T-helper 1 cell treated with Interleukin-12 subunit alpha and Interleukin-12 subunit beta and Interleukin-4 antibody, amounts not matched to agents 30 μg/mL and 1 μg/mL, for 36 hours (primary cell): ENCODE data around the gene CILP.

Experiments used
- H3K27ac Mint-ChIP-seq: one replicate; pipeline ENCODE4 v1.8.0; 2021; ENCODE audit warnings: mild to moderate bottlenecking, mixed read lengths
- H3K27me3 Mint-ChIP-seq: one replicate; pipeline ENCODE4 v1.8.0; 2021; ENCODE audit warnings: low read depth, mixed read lengths
- H3K36me3 Mint-ChIP-seq: one replicate; pipeline ENCODE4 v1.8.0; 2021; ENCODE audit warnings: low read depth, mixed read lengths
- H3K4me1 Mint-ChIP-seq: one replicate; pipeline ENCODE4 v1.8.0; 2021; ENCODE audit warnings: low read depth, mixed read lengths
- H3K4me3 Mint-ChIP-seq: one replicate; pipeline ENCODE4 v1.8.0; 2021; ENCODE audit warnings: mild to moderate bottlenecking, moderate library complexity, mixed read lengths
- H3K9me3 Mint-ChIP-seq: one replicate; pipeline ENCODE4 v1.8.0; 2021; ENCODE audit warnings: mixed read lengths

Gene CILP

DNA sequence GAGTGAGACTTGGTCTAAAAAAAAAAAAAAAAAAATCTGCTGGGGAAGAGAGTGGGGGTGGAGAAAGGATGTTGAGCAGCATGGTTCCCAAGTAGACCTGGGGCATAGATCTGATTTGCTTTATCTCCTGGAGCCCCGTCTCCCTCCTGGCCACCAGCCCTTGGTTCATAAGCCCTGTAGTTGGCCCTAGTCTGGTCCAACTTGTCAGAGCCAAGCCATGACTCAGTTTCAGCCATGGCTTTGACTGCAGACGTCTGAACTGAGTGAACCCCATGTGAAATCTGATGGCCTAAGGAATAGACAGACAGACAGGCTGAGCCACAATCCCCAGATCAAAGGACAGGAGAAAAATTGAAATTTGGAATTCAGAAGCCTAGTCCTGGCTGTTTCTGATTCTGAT, 2.0 kb upstream of the CILP start:
- no peaks in the 10 kb centered on the region for H3K27me3 Mint-ChIP-seq
- no peaks in the 10 kb centered on the region for H3K36me3 Mint-ChIP-seq
- no peaks in the 10 kb centered on the region for H3K9me3 Mint-ChIP-seq
- no peak overlapping the region for H3K27ac Mint-ChIP-seq
- H3K4me3 Mint-ChIP-seq = no peak overlapping the region
- no peaks in the 10 kb centered on the region for H3K4me1 Mint-ChIP-seq

- no peaks in the 10 kb centered on the region for H3K9me3 Mint-ChIP-seq
- H3K27me3 Mint-ChIP-seq = no peaks in the 10 kb centered on the region
- H3K36me3 Mint-ChIP-seq = no peaks in the 10 kb centered on the region
- no peak overlapping the region for H3K27ac Mint-ChIP-seq
- no peak overlapping the region for H3K4me3 Mint-ChIP-seq
- H3K4me1 Mint-ChIP-seq = no peaks in the 10 kb centered on the region
Measured at GRCh38 chr15:65212097-65212496, 824 bp upstream of the CILP start.

GRCh38 chr15:65211482-65211982, 259 bp upstream of the CILP start:
- Mint-ChIP-seq H3K4me3 (no peak overlapping the region), H3K27ac (no peak overlapping the region)

GRCh38 chr15:65209701-65210643, 1.3 kb downstream of the CILP start:
- Mint-ChIP-seq H3K9me3 (no peaks in the 10 kb centered on the region), H3K4me3 (no peak overlapping the region), H3K27ac (no peak overlapping the region), H3K4me1 (no peaks in the 10 kb centered on the region), H3K36me3 (no peaks in the 10 kb centered on the region), H3K27me3 (no peaks in the 10 kb centered on the region)

More at GRCh38 chr15:65211482-65211982, 259 bp upstream of the CILP start:
- Mint-ChIP-seq H3K4me1 (no peaks in the 10 kb centered on the region), H3K36me3 (no peaks in the 10 kb centered on the region), H3K27me3 (no peaks in the 10 kb centered on the region), H3K9me3 (no peaks in the 10 kb centered on the region)

DNA sequence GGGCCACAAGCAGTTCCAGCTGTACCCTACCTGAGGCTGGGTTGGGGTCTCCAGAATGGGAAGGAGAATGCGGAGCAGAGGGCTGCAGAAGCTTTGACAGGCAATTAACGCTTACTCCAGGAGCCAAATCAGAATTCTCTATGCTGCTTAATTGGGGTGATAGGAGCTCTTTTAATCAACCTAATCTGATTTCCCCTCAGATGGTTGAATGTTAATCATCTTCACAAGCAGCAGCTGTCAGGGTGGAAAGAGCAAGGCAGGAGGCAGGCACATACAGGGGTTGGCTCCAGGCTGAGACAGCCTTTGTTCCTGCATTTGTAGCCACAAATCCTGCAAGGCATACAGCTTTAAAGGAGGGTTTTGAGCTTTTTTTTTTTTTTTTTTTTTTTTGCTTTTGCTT, 2.6 kb downstream of the CILP start:
- Mint-ChIP-seq H3K4me1 (no peaks in the 10 kb centered on the region), H3K27ac (no peak overlapping the region), H3K36me3 (no peaks in the 10 kb centered on the region), H3K4me3 (no peak overlapping the region), H3K27me3 (no peaks in the 10 kb centered on the region), H3K9me3 (no peaks in the 10 kb centered on the region)

DNA sequence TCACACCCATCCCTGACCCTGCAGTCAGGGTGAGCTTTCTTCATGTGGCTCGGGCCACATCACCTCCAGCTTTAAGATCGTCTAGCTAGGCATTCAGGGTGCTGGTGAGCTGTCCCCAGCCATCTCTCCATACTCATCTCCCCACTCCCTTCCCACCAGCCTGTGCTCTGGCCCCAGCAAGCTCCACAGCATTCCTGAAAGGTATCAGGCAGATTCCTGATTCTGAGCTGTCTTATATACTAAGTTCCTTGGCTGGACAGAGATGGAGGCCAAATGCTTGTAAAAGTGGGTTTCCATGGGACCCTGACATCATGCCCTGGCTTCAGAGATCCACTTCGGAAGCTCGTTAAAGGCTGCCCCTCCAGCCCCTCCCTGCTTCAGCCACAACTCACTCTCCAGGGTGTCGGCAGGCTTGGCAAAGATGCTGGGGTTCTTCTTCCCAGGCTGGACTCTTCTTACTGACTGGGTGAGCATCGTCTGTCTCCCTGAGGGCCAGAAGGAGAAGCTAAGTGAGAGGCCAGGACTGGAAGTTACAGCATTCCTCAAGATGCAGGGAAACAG, 3.9 kb downstream of the CILP start:
- Mint-ChIP-seq H3K4me3 (no peak overlapping the region), H3K36me3 (no peaks in the 10 kb centered on the region), H3K9me3 (no peaks in the 10 kb centered on the region), H3K4me1 (no peaks in the 10 kb centered on the region), H3K27me3 (no peaks in the 10 kb centered on the region), H3K27ac (no peak overlapping the region)

DNA sequence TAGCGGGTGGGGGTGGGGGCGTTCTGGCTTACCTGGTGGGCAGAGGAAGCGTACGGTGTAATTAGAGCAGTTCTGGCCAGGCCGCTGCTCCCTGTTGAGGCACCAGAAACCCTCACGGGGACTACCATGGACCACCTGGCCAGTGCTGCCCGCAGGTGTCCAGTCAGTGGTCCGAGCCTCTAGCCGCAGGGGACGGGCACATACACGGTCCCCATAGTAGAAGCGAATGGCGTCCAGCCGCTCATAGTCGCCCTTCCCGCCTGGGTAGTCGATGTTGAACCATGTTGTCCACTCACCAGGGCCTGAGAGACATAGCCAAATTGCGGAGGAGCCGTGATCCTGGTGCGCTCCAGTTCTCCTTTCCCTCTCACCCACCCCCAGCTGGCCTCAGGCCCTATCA, 4.5 kb downstream of the CILP start:
- H3K36me3 Mint-ChIP-seq = no peaks in the 10 kb centered on the region
- H3K27me3 Mint-ChIP-seq = no peaks in the 10 kb centered on the region
- H3K27ac Mint-ChIP-seq = no peak overlapping the region
- no peak overlapping the region for H3K4me3 Mint-ChIP-seq
- H3K9me3 Mint-ChIP-seq = no peaks in the 10 kb centered on the region
- no peaks in the 10 kb centered on the region for H3K4me1 Mint-ChIP-seq

GRCh38 chr15:65204931-65205660, 6.2 kb downstream of the CILP start:
- Mint-ChIP-seq H3K9me3 (no peaks in the 10 kb centered on the region), H3K4me3 (no peak overlapping the region), H3K27ac (no peak overlapping the region), H3K4me1 (no peaks in the 10 kb centered on the region), H3K36me3 (no peaks in the 10 kb centered on the region), H3K27me3 (peaks cover 7% of the 10 kb centered on the region)

DNA sequence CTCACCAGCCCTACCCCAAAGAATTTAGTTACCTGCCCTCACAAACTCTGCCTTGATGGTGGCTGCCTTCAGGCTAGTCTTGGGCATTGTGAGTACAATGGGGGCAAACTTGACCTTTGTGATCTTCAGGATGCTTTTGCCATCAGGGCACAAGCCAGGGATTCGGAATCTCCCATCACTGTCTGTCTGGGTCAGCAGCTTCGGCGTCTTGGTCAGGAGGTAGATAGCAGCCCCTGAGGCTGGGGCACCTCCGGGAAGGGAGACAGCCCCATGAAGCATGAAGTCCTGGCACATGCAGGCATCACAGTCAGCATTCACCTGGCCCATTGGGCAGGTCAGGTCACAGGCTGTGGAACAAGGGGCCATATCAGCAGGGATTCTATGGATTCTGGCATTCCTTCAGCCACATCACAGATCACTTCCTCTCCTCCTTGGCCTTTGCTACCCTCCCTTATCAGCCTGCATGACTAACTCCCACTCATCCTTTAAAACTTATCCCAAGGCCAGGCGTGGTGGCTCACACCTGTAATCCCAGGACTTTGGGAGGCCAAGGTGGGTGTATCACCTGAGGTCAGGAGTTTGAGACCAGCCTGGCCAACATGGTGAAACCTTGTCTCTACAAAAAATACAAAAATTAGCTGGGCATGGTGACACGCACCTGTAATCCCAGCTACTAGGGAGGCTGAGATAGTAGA, 6.9 kb downstream of the CILP start:
- H3K36me3 Mint-ChIP-seq = no peaks in the 10 kb centered on the region
- no peak overlapping the region for H3K4me3 Mint-ChIP-seq
- peaks cover 7% of the 10 kb centered on the region for H3K27me3 Mint-ChIP-seq
- H3K4me1 Mint-ChIP-seq = no peaks in the 10 kb centered on the region
- no peak overlapping the region for H3K27ac Mint-ChIP-seq
- no peaks in the 10 kb centered on the region for H3K9me3 Mint-ChIP-seq

DNA sequence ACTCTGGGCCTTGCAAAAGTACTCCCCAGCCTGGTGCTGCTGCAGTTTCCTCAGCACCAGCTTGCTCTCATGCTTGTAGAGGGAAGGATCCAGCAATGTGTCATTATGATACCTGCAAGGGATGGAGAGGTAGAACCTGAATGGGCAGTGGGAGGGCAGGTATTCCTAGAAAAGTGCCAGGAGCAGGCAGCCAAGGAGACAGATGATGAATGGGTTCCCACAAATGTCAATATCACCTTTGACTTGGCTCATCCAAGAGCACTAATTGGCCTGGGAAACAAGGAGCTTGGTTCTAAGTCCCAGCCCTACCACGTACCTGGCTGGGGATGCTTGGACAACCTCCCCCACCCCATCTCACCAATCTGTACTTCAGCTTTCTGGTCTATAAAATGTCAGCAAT, 9.4 kb downstream of the CILP start:
- Mint-ChIP-seq H3K27me3 (peaks cover 7% of the 10 kb centered on the region), H3K9me3 (no peaks in the 10 kb centered on the region), H3K4me3 (no peak overlapping the region), H3K36me3 (no peaks in the 10 kb centered on the region), H3K27ac (no peak overlapping the region), H3K4me1 (no peaks in the 10 kb centered on the region)

DNA sequence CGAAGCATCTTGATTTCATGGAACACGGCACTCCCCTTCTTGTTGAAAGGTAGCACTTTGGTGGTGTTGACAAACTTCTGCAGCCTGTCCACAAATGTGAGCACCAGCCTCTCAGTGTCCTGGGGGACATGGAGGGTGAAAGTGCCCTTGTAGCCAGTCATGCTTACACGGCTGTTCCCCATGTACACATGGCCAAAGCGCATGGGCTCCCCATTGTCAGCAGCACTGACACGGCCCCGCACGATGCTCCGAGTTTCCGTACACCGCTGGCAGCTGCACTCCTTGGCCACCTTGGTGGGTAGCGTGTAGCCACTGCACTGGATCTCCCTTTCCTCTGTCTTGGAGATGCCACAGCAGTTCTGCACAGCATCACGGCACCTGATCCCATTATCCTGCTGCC, 12.7 kb downstream of the CILP start:
- no peak overlapping the region for H3K4me3 Mint-ChIP-seq
- no peaks in the 10 kb centered on the region for H3K4me1 Mint-ChIP-seq
- H3K27ac Mint-ChIP-seq = no peak overlapping the region
- H3K36me3 Mint-ChIP-seq = no peaks in the 10 kb centered on the region
- H3K9me3 Mint-ChIP-seq = no peaks in the 10 kb centered on the region
- peaks cover 7% of the 10 kb centered on the region for H3K27me3 Mint-ChIP-seq

GRCh38 chr15:65197337-65197645, 14.0 kb downstream of the CILP start:
- H3K9me3 Mint-ChIP-seq = no peaks in the 10 kb centered on the region
- H3K4me3 Mint-ChIP-seq = no peak overlapping the region
- H3K36me3 Mint-ChIP-seq = no peaks in the 10 kb centered on the region
- H3K27me3 Mint-ChIP-seq = peaks cover 7% of the 10 kb centered on the region
- H3K4me1 Mint-ChIP-seq = no peaks in the 10 kb centered on the region
- no peak overlapping the region for H3K27ac Mint-ChIP-seq

- Mint-ChIP-seq H3K4me3 (no peak overlapping the region), H3K9me3 (no peaks in the 10 kb centered on the region), H3K36me3 (no peaks in the 10 kb centered on the region), H3K27ac (no peak overlapping the region), H3K27me3 (peaks cover 7% of the 10 kb centered on the region), H3K4me1 (no peaks in the 10 kb centered on the region)
Measured at GRCh38 chr15:65196637-65197336, 14.5 kb downstream of the CILP start.

GRCh38 chr15:65195548-65195923, 15.7 kb downstream of the CILP start:
- H3K4me1 Mint-ChIP-seq = no peaks in the 10 kb centered on the region
- no peaks in the 10 kb centered on the region for H3K36me3 Mint-ChIP-seq
- peaks cover 4% of the 10 kb centered on the region for H3K27me3 Mint-ChIP-seq
- H3K27ac Mint-ChIP-seq = no peak overlapping the region
- H3K9me3 Mint-ChIP-seq = no peaks in the 10 kb centered on the region
- H3K4me3 Mint-ChIP-seq = no peak overlapping the region
